ENCODE measurements around the gene STYXL2.
A peak's percentile ranks its signal among the peaks of the same experiment; 100 is the strongest.

The STYXL2 gene

GRCh38 chr1:167093846-167094516, at the start of gene STYXL2:
Gene STYXL2 (plus strand): TSS chr1:167094075. CDS start chr1:167094850, 775 bp downstream.
- DNase-seq (ENCODE audit: low read depth) = no peak

- no peak for DNase-seq (ENCODE audit: low read depth)
Measured at GRCh38 chr1:167051907-167052306, 42.0 kb upstream of the STYXL2 start.

- DNase-seq (ENCODE audit: low read depth) = no peak
Measured at GRCh38 chr1:167052389-167052788, 41.5 kb upstream of the STYXL2 start.

GRCh38 chr1:167054531-167054930, 39.3 kb upstream of the STYXL2 start:
- DNase-seq (ENCODE audit: low read depth) = no peak

- no peak for DNase-seq (ENCODE audit: low read depth)
Measured at GRCh38 chr1:167054946-167055630, 38.8 kb upstream of the STYXL2 start.

GRCh38 chr1:167056529-167057231, 37.2 kb upstream of the STYXL2 start:
- DNase-seq (ENCODE audit: low read depth) = no peak

GRCh38 chr1:167057241-167057688, 36.6 kb upstream of the STYXL2 start:
- no peak for DNase-seq (ENCODE audit: low read depth)

- peak; percentile 68 for DNase-seq (ENCODE audit: low read depth)
Measured at GRCh38 chr1:167059045-167059808, 34.6 kb upstream of the STYXL2 start.

- no peak for DNase-seq (ENCODE audit: low read depth)
Measured at GRCh38 chr1:167059809-167060107, 34.1 kb upstream of the STYXL2 start.

GRCh38 chr1:167060141-167061072, 33.5 kb upstream of the STYXL2 start:
- DNase-seq (ENCODE audit: low read depth) = no peak

- no peak for DNase-seq (ENCODE audit: low read depth)
Measured at GRCh38 chr1:167061073-167061464, 32.8 kb upstream of the STYXL2 start.

- no peak for DNase-seq (ENCODE audit: low read depth)
Measured at GRCh38 chr1:167064621-167065020, 29.3 kb upstream of the STYXL2 start.

GRCh38 chr1:167065471-167065870, 28.4 kb upstream of the STYXL2 start:
- DNase-seq (ENCODE audit: low read depth) = no peak

GRCh38 chr1:167066333-167067122, 27.3 kb upstream of the STYXL2 start:
- peak; percentile 71 for DNase-seq (ENCODE audit: low read depth)

- DNase-seq (ENCODE audit: low read depth) = no peak
Measured at GRCh38 chr1:167067904-167068303, 26.0 kb upstream of the STYXL2 start.

GRCh38 chr1:167068761-167069160, 25.1 kb upstream of the STYXL2 start:
- DNase-seq (ENCODE audit: low read depth) = no peak

GRCh38 chr1:167071286-167071685, 22.6 kb upstream of the STYXL2 start:
- DNase-seq (ENCODE audit: low read depth) = no peak

GRCh38 chr1:167076136-167076710, 17.7 kb upstream of the STYXL2 start:
- no peak for DNase-seq (ENCODE audit: low read depth)

- DNase-seq (ENCODE audit: low read depth) = no peak
Measured at GRCh38 chr1:167077128-167077867, 16.6 kb upstream of the STYXL2 start.

- DNase-seq (ENCODE audit: low read depth) = no peak
Measured at GRCh38 chr1:167077868-167078210, 16.0 kb upstream of the STYXL2 start.

Data from activated T-cell treated with anti-CD3 and anti-CD28 coated beads for 24 hours (primary cell).